ENCODE results near the gene KIFC1.
"Not testable (repeated sequence)": the region's sequence is repeated elsewhere in the genome, so short reads cannot be mapped to it uniquely, and the experiment has no call there.

GRCh38 chr6:33357160-33357871, 34.3 kb upstream of the KIFC1 start:
- TF ChIP-seq CTCF, POLR2A (IDR thresholded peaks at IDR 0.05): not testable (repeated sequence)
